ENCODE data around the gene C2orf72.

DNA sequence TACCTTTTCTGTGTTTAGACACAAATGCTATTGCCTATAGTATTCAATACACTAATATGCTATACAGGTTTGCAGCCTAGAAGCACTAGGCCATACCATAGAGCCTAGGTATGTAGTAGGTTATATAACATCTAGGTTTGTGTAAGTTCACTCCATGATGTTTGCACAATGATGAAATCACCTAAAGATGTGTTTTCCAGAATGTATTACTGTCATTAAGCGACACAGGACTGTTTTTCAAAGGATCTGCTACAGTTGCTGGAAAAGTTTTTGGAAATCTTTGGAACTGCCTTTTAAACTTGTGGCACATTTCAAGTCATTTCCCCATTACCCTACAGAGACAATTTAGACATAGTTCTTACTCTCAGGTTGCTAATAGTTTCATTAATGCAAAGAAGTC lies 28.6 kb downstream of the C2orf72 start:
- TF ChIP-seq POLR2AphosphoS5 (IDR thresholded peaks at IDR 0.05) = no peak
- TF ChIP-seq, protein P1, sequence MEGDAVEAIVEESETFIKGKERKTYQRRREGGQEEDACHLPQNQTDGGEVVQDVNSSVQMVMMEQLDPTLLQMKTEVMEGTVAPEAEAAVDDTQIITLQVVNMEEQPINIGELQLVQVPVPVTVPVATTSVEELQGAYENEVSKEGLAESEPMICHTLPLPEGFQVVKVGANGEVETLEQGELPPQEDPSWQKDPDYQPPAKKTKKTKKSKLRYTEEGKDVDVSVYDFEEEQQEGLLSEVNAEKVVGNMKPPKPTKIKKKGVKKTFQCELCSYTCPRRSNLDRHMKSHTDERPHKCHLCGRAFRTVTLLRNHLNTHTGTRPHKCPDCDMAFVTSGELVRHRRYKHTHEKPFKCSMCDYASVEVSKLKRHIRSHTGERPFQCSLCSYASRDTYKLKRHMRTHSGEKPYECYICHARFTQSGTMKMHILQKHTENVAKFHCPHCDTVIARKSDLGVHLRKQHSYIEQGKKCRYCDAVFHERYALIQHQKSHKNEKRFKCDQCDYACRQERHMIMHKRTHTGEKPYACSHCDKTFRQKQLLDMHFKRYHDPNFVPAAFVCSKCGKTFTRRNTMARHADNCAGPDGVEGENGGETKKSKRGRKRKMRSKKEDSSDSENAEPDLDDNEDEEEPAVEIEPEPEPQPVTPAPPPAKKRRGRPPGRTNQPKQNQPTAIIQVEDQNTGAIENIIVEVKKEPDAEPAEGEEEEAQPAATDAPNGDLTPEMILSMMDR (IDR thresholded peaks at IDR 0.05) = no peak

Measured in stomach (tissue), 4 donors.